Measurements from ENCODE around the gene LETMD1.

The LETMD1 gene

DNA sequence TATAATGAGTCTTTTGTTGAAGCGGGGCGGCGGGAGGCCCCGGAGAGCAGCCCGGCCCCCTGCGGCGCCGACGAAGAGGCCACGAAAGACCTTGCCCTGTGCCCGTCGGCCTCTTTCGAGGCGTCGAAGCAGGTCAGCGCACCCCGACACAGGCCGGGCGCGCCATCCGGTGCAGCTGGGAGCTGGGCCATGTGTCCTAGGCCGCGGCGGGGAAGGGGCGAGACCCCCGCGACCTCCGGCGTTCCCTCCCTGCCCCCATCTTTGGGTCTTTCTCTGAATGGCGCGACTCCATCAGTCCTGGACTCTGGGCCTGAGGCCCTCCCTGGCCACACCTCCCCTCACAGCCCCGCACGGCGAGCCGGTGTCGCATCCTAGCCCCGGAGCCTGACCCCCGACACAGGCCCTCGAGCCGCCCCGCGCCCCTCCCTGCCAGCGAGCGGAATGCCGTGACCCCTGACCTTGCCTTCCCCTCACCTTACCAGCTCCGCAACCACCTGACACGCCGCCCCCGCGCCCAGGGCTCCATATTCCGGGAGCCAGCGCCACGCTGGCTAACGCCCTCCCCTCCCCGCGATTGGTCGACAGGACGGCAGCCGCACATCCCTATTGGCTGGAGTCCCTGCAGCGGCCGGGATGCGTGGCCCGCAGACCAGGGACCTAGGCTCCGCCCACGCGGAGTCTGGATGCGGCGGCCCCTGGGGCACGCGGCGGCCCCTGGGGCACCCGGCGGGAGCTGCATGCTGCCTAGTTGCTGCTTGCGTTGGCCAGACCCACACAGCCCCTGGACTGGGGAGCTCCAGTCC is 22.1 kb upstream of the LETMD1 start, which contains the start of gene SLC11A2:
Gene SLC11A2 (minus strand): TSS at position 549 of the 803 bp plus-strand sequence. CDS start 15,656 bp downstream, outside the sequence.
- DNase-seq = peak; percentile 84

DNA sequence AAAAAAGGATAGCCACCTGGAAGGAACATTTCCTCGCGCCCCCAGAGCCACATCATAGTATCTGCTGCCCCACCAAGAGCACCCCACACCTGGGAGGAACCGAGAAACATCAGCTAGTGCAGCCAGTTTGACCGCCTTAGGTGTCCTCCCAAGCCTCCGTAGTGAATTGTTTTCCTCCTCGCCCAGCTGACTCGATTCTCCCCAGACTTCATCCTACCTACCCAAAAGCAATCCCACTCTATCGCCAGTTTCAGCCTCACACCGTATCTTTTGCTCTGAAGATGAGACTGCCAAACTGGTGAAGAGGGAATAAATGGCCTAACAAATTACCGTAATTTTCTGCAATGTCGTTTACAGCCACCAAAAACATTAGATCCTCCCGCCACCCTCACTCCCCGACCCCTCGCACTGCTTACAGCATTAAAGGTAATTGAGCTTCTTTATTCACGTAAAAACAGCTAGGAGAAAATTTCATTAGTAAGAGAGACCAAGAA is 20.7 kb upstream of the LETMD1 start:
- DNase-seq = no peak

DNA sequence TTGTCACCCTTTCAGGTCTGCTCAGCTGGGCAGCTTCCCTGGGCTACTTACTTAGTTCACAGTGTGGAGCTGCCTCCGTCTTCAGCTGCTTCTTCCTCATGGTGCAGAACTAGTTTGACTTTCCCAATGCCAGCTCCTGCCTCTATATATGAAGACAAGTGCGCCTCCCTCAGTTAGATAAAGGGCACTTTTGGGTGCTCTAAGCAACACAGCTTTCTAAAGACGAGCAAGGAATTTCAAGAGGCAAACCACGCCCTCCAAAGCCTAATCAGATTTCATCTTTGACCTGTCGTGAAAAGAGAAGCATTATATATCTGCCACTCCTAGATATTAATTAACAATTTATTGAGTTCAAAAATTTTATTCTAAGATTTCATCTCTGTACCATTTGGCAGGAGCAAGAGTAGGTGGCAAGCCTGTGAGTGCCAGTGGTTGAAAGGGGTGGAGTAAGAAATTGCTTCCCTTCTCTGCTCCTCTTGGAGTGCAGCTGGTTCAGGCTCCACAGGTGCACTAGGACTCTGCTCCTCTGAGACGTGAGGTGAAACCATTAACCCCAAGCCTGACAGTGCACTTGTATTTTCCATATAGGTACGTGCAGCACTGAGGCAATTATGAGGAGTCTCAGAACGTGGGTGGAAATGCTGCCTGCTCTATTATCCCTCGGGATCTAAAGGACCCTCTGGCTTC is 19.9 kb upstream of the LETMD1 start:
- no peak for DNase-seq

DNA sequence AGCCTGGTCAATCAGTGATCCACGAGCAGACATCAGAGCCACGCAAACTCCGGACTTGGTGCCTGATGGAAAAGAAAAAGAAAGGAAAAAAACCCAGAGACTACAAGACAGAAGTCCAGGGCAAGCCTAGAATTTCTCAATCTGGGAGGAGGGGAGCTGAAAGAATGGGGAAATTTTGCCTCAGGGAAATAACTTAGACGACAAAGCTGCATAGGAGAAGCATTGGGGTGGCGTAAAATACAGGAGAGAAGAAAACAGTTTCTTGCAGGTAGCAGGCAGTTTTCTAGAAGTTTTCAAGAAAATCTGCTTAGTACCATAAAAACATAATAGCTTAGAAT is 19.3 kb upstream of the LETMD1 start:
- no peak for DNase-seq

DNA sequence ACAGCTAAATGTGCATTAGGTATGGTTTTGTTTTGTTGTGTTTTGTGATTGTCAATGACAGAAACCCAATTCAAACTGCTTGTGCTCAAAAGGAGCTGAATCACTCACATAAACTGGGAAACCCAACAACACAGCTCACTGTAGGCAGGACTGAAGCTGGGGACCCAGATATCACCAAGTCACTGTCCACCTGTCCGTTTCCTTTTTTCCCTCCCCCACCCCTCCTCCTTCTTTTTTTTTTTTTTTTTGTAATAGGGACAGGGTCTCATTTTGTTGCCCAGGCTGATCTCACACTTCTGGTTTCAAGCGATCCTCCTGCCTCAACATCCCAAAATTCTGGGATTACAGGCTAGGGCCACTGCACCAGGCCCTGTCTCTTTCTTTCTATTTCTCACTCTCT is 15.1 kb upstream of the LETMD1 start:
- no peak for DNase-seq

DNA sequence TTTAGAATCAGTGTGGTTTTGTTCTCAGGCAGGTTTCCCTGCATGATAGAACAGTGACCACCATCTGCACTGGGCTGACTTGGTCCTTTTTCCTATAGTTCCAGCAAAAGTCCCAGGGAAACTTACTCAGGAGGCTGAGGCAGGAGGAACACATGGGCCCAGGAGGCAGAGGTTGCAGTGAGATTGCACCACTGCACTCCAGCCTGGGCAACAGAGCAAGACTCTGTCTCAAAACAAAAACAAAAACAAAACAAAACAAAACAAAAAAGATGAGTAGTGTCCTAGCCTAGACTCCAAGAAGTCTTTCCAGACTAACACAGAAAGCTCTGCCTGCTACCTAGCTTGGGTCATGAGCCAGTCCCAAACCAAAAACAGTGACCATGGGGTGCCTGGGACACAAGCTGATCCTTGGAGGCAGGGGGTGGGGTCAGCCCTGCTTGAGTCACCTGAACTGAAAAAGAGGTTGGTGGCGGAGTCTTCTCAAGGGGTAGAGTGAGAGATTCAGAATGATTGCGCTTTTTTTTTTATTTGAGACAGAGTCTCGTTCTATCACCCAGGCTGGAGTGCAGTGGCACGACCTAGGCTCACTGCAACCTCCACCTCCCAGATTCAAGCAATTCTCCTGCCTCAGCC is 14.6 kb upstream of the LETMD1 start:
- no peak for DNase-seq

DNA sequence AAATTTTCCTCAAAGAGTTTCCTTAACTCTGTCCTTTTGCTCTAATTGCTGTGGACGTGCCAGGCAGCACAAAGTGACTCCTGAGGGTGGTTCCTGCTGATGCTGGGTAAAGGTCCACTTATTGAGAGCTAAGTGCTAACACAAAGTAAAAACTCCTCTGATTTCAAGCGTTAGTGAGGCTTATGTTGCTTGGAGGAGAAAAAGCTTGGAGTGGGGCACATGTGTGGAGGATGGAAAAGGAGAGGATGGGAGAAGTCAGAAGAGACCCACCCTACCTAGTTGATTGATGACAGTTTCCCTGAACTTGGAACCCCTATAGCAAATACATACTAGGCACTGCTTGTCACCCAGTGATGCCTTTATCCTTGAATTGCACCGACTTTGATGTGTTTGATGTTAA is 11.8 kb upstream of the LETMD1 start:
- DNase-seq = no peak

DNA sequence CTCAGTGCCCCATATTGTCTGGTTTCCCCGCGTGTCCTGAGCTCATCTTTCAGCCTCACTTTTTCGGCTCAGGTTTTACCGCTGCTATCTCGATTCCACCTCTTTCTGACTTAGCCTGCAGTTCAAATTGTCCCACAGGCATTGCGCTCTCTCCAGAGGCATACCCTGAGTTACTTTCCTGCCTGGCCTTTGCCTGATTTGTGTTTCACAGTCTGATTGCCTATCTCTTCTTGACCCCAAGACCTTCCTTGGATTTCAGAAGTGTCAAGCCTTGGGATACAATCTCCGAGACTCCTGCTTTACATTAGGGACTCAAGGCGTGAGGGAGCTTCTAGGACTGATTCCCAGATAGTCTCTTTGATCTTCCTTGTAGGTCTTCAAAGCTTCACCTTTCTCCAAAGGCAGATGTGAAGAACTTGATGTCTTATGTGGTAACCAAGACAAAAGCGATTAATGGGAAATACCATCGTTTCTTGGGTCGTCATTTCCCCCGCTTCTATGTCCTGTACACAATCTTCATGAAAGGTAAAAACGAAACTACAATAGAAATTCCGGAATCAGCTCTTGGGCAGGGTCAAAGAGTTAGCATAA is 629 bp downstream of the LETMD1 start:
- DNase-seq = peak; percentile 3

DNA sequence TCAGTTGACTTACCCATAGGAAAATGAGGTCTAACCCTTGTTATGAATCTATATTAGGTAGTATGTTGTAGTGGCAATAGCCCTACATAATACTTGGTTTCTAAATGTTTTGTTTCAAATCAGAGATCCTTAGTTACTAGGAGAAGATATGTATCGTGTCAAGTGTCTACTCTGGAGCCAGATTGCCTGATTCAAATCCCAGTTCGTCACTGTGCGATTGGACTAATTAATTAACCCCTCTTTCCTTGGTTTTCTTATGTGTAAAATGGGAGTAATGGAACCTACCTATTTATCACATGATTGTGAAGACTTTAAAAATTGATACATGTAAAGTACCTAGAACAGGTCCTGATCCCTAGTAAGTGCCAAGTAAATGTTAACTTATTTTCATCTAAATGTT is 1.4 kb downstream of the LETMD1 start:
- no peak for DNase-seq

DNA sequence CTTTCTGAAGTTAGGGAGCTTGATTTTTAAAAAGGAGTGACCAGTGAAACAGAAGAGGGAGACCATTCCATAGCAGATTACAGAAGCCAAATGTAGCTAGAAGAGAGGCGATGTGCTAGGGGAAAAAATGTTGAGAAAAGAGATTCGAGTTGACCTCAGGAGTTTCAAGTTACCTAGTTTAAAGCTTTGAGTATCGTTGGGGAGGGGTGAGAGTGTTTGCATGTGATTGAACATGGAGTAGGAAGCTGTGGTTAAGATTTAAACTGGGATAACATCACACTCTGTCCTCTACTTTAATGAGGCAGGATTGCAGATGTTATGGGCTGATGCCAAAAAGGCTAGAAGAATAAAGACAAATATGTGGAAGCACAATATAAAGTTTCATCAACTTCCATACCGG is 3.7 kb downstream of the LETMD1 start:
- DNase-seq = no peak

DNA sequence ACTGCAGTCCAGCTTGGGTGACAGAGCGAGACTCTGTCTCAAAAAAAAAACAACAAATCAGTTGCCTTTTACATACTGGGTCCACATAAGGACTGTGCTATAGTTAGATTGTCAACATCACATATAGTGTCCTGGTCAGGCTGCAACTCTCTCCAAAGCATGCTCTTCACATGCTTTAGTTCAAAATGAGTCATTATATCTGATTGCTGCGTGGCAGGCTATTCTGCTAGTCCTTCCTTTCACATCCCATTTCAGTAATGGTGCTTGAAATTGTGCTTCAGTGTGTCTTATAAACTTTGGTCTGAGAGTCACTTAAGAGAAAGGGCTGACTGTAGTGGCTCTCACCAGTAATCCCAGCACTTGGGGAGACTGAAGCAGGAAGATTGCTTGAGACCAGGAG is 6.9 kb downstream of the LETMD1 start:
- DNase-seq = no peak

DNA sequence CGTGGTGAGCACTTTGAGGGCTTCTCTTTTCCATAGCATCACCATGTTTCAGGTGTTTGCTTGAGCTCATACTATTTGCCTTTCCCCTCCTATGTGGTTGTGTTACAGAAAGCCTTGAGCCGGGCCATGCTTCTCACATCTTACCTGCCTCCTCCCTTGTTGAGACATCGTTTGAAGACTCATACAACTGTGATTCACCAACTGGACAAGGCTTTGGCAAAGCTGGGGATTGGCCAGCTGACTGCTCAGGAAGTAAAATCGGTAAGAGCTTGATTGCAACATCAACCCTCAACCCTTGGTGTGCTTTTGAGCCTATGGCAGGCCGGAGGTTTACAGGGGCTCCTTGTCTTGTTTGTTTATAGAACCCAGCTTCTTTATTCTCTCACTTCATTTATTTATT is 8.1 kb downstream of the LETMD1 start:
- DNase-seq = no peak

DNA sequence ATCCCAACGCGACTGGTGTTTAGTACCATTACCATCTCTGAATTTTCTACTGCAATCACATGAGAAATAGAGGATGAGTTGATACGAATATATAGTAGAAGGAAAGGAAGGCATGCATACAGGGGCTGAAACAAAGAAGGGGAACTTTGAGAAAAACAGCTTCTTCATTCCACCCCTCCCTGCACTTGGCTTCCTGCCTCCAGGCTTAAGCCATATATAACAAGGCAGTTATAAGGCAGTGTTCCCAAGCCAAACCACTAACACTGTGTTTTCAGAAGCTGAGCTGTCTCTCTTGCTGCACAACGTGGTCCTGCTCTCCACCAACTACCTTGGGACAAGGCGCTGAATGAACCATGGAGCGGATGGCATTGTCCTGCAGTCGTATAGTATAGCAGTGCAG is 11.0 kb downstream of the LETMD1 start:
- no peak for DNase-seq

DNA sequence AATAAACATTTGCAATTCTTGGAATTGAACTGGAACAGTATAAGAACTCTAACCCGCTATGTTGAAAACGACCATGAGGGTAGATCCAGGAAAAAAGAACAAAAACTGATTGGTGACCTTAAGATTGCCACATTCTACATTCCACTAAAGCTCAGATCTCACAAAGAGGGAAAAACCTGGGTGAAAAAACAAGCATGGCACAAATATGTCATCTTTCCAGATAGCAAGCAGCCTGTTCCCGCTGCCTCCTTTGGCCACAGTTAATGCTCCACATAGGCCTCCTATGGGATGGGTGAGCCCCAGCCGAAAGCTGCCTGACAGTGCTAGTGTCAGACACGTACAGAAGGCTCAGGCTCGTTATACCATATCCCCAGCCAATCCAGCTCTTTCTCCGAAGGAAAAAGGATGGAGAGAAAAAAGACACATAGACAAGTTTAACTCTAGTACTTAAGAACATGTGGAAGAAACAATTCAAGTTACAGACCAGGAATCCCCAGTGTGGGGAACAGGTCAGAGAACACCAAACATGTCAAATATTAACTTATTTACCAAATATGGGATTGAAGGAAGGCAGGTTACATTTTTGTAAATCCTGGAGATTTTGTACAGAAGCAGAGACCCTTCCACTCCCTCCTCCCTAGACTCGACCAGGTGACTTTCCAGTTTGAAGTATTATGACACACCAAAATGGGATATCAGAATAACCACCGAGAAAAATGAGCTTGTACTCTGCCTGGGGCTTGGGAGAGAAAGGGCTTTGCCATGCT is 14.7 kb downstream of the LETMD1 start:
- no peak for DNase-seq

DNA sequence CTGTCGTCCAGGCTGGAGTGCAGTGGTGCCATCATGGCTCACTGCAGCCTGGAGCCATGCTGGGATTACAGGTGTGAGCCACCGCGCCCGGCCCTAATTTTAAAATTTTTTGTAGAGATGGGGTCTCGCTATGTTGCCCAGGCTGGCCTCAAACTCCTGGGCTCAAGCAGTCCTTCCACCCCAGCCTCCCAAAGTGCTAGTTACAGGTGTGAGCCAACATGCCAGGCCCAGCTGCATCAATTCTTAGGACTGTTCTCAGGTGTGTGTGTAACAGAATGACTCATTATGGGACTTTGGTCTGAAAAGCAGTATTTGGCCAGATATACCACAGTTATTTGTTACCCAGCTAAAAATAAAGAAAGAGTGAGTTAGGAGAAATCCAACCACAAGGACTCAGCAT is 17.4 kb downstream of the LETMD1 start:
- DNase-seq = no peak

DNA sequence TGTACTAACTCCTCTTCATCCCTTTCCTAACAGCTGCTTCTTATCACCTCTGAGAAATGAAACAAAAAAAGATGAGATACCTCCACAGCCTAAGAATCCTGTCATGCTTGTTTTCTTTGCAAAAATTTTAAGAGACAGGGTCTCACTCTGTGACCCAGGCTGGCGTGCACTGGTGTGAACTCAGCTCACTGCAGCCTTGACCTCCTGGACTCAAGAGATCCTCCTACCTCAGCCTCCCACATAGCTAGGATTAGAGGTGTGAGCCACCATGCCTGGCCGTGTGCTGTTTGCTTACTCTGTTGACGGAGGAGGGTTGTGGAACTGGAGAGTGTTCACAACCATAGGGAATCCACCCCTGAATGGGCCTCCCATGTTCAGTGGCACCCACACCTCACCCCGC is 19.1 kb downstream of the LETMD1 start:
- DNase-seq = no peak

DNA sequence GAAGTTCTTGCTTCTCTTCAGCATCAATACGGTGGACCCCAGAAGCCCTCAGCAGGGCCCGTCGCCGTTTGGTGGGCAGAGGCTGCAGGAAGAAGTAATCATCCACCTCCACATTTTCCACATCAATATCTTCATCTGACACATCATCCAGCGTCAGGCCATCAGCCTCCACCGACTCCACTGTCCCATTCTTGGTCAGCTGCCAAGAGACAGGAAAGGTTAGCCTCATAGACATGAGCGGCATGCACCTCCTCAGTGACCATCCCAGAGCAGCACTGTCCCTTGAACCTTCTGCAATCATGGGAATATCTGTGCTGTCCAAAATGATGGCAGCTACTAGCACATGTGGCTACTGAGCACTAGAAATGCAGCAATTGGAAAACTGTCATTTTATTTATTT is 19.6 kb downstream of the LETMD1 start:
- DNase-seq = no peak

DNA sequence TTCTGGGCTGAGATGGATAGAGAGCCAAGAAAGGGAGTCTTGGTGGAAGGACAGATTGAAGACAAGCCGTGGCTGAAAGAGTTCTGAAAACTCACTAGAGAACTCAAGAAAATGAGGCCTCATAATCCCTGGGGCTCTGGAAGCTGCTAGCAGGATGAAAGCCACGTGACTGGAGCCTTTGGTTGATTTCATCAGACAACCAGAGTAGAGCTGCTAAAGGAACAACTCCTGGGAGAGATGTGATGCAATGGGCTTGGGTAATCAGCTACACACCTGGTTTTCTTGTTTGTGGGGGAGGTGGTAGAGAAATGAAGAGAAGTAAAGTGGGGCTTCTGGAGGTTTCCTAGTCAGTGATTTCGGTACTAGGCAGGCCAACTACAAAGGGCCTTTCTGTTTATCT is 21.9 kb downstream of the LETMD1 start:
- DNase-seq = no peak

DNA sequence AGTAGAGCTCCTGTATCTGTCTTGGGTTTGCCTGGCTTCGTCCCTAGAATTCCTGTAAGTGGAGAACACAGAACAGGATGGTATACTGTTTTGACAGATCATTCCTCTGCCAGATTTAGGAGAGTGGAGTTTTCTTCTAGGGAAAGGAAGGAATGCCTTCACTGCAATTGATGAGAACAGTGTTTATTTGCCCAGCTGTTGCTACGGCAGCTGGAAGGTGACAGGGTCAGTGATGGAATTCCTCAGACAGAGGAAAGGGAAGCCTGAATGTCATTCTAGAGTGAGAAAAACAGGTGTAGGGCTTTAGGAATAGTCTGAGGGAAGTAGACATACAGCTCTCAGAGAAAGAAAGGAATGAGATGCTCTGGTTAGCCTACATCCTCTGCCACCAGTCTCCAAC is 23.5 kb downstream of the LETMD1 start:
- no peak for DNase-seq

DNA sequence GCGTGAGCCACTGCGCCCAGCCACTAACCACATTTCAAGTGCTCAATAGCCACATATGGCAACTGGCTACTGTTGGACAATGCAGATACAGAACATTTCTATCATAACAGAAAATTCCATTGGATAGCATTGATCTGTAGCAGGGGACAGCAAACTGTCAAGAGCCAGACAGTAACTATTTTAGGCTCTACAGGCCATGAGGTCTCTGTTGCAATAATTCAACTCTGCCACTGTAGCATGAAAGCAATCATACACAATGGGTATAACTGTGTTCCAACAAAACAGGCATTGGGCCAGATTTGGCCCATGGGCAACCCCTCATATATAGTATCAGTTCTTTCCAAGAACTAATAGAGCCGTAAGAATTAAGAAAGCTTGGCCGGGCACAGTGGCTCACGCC is 27.3 kb downstream of the LETMD1 start:
- no peak for DNase-seq

DNA sequence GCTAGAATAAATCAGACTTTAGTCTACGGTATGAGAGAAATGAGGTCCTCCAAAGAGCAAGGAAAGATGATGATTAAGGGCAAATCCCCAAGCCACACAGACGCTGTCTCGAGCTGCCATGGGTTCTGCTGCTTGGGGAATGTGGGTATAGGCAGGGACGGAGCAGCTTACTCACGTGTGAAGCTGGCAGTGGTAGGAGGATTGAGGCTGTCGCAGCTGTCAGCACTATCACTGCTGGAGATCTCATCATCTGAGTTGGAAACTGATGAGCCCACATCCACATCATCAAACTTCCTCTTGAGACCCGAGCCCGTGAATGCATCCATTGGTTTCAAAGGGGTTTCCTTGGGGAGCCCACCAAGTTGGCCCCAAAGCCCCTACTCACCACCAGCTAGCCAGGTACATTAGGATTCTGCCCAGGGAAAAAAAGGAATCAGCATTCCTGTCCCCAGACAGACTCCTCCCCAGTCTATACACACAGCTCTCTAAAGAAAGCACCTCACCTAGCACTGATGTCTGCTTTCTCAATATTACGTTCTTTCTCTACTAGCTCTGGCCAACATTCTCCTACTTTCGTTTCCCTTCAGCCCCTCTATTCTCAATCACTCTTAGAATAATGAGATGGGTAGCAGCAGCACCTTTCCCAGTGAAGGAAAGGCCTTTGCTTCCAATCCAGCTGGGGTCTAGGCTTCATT is 28.3 kb downstream of the LETMD1 start:
- DNase-seq = peak; percentile 6

DNA sequence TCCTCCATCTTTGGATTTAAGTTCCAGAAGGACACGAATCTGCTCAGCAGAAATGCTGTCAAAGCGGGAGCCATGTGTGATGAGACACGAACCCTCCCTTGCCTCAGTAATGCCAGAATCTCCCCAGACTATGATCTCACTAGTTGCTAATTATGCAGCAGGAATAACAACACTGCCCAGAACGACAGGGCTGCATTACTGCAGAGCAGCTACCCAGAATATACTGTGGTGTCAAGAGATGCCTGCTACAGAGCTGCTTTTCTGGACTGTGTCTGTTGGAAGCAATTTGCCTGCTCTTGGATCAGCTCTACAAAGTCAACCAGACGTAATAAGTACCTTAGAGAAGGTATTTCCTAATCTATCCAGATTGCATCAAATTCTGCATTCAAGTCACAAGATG is 29.8 kb downstream of the LETMD1 start:
- no peak for DNase-seq
